GM21447 (cell line): Measurements from ENCODE around the gene KCNA1.
"Not testable (repeated sequence)": the region's sequence is repeated elsewhere in the genome, so short reads cannot be mapped to it uniquely, and the experiment has no call there.

Experiments used
- ATAC-seq: cut with Tn5 transposase; IDR thresholded peaks from one replicate; pipeline ENCODE4 v1.9.1; 2021; ENCODE audit not compliant: unreplicated experiment

Gene KCNA1

DNA sequence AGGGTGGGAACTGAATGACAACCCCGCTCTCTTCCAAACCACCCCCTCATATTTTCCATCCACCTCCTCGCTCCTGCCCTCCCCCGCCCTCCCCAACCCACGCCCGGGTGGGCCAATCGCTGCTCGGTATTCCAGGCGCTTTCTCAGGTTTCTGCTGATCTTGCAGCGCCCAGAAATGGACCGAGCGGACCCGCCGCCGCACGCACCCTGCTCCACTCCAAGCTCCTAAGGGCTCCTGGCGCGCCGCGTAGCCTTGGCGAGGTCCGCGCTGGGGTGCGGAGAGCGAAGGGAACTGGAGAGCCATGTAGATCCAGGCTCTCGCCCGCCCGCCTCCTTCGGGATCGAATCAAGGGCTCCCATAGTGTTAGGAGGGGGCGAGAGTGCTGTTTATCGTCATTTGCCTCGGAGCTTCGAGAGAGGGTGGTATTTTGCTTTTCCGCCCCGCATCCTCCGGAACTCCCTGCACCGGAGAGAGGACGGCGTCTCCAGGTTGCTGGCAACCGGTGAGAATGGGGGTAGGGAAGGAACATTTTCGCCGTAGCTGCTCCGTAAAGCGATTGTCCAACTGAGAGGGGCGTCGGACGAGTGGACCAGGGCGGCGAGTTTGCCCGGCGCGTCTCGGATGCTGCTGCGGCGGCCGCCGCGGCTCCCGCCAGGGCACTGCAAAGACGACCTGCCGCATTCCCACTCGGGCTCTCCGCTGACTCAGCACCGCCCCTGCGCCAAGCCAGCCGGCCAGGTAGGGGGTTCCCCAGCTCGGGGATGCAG, at the start of gene KCNA1:
Gene KCNA1, plus strand, starts transcription at position 172 of the 768 bp plus-strand sequence. CDS start 1,474 bp downstream, outside the sequence.
- ATAC-seq, result no peak

DNA sequence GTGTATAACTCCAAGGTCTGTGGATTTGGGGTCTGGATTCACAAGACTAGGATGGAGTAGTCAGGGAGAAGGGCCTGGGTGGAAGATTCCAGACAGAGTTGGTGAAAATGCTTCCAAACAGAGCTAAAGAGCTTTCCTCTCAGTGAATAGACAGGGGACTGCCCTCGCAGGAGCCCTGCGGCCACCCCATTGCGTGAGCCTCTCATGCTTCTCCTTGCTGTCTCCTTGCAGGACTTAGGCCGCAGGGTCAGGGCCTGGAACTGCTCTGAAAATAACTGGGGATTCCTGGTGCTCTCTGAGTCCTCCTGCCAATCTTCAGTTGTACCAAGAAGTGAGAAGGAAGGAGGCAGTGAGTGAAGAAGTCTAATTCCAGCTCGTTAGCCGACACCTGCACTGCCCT, 49.0 kb upstream of the KCNA1 start:
- no peak for ATAC-seq

DNA sequence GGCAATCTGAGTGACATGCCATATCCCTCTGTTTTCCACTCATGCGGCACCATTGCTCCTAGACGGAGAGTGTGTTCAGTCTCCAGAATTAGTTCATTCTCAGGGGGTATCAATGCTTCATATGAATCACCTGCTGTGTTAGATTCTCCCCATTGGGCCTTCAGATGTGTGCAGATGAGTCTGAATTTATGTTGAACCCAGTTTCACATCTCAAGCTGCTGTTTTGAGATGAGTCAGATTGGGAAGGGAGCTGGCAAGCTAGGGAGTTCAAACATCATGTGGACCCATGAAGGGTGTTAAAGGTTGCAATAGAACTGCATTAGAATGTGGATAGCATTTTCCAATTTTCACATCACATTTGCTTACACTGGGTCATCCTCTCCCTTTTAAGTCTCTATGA, 46.9 kb upstream of the KCNA1 start:
- ATAC-seq, result no peak

DNA sequence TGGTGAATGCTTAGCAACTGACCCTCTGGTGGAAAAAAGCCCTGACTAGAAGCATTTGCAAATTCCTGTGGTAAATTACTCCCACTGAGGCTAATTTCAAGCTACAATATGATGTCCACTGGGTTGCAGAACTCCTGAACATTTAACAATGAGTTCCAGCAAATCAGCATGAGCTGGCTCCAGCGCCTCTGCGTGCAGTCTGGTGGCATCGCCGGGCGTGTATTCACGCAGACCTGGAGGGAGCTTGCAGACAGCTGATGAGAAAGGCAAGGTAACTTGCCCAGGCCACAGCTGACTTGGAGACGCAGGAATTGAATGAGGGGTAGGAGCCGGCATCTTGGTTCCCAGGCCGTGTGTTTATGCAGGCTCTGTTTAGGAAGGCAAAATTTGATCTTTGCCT, 45.1 kb upstream of the KCNA1 start:
- ATAC-seq, result no peak

DNA sequence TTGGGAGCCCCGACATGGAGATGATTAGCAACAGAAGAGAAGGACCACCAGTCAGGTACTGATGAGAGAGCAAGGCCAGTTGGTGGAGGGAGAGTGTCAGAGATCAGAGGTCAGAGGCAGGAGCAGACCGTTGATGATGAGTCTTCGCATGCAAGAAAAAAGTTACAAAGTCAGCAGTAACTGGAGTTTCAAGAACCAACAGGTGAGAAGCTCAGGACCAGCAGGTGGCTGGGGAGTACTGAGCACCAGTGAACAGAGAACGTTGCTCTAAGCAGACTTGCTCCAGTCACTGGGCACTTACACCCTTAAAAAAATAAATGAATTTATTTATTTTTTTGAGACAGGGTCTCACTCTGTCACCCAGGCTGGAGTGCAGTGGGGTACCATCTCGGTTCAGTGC, 44.5 kb upstream of the KCNA1 start:
- ATAC-seq, result no peak

DNA sequence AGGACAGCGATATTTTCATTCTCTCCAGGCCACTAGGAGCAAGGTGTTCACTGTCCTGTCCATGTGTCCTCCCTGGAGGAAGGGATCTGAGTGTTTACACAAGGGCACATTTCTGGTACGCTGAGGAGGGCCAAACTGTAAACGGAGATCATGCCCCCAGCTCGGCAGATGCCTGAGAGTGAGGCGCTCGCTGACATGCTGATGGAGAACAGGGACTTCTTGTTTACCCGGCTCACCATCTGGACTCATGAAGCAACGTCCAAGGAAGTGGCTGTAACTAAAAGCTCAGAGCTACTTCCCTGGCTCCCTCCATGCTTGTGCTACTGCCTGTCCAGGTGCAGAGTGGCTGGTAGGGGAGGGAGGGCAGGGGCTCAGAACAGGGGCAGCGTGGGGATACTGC, 43.4 kb upstream of the KCNA1 start:
- no peak for ATAC-seq

DNA sequence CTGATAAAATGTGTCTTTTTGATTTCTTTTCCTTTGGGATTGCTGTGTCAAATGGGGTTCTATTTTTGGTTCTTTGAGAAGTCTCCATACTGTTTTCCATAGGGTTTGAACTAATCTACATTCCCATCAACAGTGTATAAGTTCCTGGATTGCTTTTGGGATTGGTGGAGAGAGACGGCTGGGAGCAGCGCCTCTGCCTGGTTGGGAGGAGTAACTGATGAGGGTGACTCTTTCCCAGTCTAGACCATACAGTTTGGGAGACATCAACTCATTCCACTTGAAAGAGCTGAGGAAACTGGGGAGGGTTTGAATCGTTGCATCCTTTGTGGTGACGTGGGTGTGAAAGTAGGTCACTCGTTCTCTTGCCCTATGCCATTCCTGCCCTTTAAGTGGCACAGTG, 42.3 kb upstream of the KCNA1 start:
- ATAC-seq, result no peak

DNA sequence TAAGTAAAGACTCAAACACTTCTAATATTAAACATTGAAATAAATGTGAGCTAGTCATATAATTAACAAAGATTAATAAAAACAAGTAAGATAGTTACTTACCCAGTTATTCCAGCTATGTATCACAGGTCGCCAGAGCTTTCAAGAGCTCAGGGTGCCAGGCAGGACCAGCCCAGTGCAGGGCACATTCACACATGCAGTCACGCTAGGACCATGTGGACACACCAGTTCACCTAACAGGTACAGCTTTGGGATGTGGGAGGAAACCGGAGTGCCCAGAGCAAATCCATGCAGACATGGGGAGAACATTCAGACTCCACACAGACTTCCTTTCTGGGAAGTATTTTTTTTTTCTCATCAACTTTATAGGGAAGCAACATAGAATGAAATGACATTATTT, 39.3 kb upstream of the KCNA1 start:
- no peak for ATAC-seq

DNA sequence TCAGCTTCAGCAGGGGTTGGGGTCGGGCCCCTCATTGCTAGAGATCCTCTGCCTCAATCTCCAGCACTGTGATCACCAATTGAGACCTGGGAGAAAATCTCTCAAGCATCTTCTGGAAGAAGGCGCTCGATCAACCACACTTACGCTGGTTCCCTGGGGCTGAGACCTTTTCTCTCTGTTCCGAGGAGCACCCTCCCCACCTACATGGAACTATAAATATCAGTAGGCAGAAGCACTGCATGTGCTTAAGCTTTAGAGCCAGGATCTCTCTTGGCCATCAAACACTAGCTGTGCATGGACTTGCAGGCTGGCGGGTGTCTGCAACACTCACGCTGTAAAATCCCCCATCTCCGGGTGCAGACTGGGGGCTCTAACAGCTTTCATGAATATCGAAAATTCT, 38.2 kb upstream of the KCNA1 start:
- ATAC-seq, result no peak

DNA sequence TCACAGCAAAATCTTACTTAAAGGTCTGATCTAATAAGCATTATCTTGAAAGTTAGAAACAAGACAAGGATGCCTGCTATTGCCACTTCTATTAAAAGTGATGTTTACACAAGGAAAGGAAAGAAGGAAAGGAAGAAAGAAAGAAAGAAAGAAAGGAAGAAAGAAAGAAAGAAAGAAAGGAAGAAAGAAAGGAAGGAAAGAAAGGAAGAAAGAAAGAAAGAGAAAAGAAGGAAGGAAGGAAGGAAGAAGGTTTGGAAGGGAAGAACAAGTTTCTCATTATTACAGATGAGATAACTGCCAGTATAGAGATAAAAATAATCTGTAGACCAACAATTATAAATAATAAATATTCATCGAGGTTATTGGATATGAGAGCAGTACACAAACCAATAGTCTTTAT, 35.8 kb upstream of the KCNA1 start:
- ATAC-seq, result no peak

DNA sequence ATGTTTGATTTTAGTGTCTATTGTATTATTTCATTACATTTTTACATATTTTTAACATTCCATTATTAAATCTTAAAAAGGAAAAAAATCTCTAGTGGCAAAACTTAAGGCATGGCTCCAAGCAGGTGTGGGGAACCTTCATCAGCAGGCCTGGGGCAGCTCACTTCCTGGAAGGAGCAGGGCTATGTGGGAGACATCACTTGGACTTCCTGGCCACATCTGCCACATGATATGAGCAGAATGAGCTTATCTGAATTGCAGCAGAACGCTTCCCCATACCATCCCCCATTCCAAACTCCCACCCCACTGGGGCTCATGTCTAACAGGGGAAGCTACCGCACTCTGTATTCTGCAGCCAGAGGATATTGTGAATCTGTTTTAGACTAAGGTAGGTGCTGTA, 35.0 kb upstream of the KCNA1 start:
- ATAC-seq, result no peak

DNA sequence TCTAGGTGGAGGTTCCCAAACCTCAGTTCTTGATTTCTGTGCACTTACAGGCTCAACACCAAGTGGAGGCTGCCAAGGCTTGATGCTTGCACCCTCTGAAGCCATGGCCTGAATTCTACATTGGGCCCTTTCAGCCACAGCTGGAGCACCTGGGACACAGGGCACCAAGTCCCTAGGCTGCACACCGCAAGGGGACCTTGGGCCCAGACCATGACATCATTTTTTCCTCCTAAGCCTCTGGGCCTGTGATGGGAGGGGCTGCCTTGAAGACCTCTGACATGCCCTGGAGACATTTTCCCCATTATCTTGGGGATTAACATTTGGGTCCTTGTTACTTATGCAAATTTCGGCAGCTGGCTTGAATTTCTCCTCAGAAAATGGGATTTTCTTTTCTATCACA, 30.2 kb upstream of the KCNA1 start:
- not testable (repeated sequence) for ATAC-seq

DNA sequence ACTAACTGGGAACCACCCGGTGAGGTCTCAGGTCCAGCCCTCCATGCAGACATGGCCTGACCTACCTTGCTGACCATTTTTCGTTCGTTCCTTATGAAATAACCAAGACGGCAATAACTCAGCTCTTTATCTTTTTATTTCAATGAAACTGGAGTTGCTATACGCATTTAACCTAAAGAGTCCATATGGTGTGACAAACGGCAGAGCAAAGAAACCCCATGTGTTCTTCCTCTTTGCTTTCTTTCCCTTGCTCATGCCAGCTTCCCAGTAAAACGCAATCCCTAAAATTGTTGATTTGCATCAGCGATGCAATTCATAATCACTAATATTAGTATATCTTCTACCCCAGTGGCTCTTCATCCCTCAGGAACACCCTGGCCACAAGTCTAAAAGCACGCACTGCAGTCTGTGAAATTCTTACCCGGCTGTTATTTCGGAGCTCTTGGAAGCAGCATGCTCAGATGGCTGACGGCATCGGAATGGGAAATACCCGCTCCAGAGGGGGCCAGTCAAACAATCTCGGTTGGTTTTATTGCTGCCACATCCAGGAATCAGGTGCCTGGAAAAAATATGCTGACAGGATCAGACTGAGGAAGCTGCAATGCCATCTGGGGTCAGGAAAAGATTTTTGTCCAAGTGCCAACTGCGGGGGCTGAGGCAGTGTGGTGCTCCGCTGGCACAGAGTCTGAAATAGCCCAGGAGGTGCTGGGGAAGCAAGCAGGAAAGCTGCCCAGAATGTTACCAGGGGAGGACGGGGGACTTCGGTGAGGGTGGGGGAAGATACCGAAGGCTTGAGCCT, 28.2 kb upstream of the KCNA1 start:
- ATAC-seq, result no peak

DNA sequence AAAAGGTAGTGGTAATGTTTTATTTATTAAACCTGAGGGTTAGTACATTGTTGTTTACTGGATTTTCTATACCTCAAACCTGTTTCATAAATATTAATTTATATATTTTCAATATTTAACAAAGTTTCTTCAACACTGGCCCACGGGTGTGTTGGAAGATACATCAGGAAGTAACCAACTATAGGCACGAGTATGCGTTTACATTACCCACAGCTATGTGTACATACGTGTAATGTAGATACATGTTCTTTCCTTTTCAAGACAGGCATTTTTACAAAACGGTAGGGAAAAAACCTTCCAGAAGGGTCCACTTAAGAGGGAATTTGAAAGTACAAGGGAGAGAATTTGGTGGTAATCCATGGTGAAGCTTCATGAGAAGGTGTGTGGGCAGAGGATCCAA, 17.8 kb upstream of the KCNA1 start:
- no peak for ATAC-seq

DNA sequence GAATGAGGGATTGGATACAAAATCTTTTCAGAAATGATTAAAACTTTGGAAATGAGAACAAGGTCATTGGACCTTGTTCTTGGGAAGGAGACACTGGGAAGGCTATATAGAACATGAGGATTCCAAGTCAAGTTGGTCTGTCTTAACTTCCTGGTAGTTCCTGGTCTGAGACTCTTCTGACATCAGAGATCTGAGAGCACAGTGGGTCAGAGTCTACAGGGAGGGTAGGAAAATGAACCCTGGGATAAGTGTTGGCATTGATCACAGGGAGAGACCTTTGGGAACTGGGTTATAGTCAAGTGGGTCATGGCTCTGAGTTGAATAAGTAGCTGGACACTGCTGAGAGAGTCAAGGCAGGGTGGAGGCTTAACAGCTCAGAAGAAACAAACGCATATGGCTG, 17.3 kb upstream of the KCNA1 start:
- no peak for ATAC-seq

DNA sequence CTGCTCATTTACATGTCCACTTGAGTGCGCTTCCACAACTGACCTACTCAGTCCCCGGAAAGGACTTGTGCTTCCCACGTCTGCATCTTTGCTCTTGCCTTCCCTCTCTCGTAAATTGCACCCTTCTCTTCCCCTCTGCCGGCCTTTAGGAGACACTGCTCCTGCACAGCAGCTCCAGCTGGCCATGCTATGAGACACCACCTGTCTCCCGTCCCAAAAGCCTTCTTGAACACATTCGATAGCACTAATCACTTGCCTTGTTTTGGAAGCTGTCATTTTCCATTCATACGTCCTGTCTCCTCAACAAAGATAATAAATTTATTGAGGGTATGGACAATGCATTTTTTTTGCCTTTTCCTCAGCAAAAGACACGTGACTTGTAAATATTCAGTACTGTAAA, 15.7 kb upstream of the KCNA1 start:
- ATAC-seq, result no peak

DNA sequence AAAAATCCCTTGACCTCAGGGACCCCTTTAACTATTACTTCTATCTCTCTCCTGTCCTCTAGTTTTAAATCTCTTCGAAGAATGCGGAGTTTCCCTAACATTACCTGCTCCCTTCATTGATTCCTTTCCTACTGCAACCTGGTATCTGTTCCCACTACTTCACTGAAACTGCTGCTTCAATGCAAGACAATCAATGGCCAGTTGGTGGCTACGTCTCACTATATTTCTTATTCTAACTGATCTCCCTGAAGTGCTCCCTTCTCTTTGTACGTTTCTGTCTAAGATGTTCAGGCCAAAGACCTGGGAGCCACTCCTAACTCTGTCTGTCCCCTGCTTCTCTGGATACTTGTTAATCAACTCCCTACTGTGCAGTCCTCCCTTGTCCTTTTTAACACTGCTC, 10.3 kb upstream of the KCNA1 start:
- ATAC-seq, result no peak

DNA sequence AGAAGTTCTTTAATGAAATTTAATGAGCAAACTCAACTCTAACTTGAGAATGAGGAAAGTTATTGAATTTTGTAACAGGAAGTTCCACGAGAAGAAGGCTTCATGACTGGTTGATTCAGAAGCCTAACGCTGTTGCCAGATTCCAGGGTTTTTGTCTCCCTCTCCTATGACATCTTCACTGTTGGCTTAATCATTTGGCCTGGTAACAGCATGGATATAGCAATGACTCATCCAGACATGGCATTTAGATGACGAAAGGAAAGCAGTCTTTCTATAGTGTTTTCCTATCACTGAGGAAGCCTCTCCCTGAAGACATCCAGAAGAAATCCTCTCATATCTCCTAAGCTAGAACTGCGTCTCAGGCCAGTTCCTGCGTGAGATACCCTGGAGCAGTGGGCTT, 9.4 kb upstream of the KCNA1 start:
- ATAC-seq, result no peak

DNA sequence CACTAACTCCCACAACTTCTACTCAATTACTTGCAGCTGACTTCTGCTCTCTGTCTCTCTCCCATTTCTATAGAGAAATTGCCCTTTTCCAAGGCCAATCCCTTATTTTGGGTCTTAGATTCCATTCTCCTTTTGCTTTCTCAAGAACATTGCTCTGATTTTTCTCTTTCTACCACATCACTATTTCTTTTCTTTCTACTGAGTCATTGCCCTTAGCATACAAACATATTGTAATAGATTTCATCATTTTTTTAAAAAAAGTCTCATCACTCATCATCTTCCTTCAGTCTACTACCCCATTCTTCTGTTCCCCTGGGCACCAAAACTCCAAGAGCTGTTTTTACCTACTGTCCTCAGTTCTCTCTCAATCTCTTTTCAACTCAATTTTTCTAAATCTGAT, 4.4 kb upstream of the KCNA1 start:
- no peak for ATAC-seq

DNA sequence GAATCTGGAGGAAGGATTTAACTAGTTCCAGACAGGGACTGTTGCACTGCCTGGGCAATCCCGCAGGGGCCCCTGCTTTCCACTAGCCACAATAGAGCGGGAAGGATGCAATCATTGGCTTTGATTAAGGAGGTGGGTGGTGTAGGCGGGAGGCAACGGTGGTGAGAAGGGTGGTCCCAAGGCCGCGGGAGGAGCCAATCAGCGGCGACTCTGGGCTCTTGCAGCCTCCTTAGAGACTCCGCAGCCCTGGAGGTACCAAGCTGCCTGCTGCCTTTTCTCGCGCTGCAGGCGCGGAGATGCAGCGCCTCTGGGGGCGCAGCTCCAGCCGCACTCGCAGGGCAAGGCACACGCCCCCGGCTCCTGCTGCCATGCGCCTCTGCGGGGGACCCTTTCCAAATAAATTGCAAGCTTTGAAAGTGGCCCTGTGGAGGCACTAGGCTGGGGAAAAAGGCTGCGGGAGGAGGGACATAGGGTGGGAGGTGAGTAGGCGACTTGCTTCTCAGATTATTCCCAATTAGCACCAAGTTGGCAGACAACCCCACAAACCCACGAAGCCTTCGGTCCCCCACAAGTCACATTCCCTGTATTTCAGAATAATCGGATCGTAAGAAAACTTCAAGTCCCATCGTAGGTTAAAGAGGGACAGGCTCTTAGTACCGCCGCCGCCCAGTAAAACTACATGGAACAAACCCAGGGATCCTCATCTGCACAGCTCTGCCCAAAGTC, 858 bp upstream of the KCNA1 start:
- no peak for ATAC-seq

DNA sequence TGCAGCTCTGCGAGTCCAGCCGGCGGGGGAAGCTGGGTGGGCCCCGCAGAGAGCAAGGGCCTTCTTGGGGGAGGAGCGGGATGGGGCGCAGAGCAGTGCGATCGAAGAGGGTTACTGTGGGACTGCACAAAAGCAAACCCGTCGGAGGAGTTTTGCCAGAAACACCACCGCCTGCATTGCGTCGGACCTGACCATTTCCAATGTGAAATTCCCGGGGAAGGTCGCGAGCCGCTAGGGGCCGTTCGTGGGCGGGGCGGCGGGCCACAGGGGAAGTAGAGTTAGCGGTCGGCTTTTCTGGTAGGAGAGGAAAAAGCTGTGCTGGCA, 333 bp upstream of the KCNA1 start:
- ATAC-seq, result no peak
